Neuronal stem cell (in vitro differentiated cells): ENCODE measurements around the gene INPP5J.
"Not testable (repeated sequence)": the region's sequence is repeated elsewhere in the genome, so short reads cannot be mapped to it uniquely, and the experiment has no call there.

Experiments used
- DNase-seq: peaks from one replicate; pipeline ENCODE4 v3.0.0-alpha.2; 2013; ENCODE audit warnings: low spot score
- H2AFZ ChIP-seq: one replicate; pipeline ENCODE4 v1.6.1; 2013; ENCODE audit warnings: mild to moderate bottlenecking, low read length, inconsistent platforms
- H2AK5ac ChIP-seq: 2 replicates; pipeline ENCODE4 v1.6.1; 2013; ENCODE audit warnings: low read depth, mild to moderate bottlenecking, inconsistent platforms, low read length, moderate library complexity, mixed read lengths
- H2BK120ac ChIP-seq: 2 replicates; pipeline ENCODE4 v1.6.1; 2013; ENCODE audit warnings: low read depth, mild to moderate bottlenecking, inconsistent platforms, low read length, moderate library complexity, mixed read lengths
- H2BK12ac ChIP-seq: one replicate; pipeline ENCODE4 v1.6.1; 2013; ENCODE audit warnings: low read length, inconsistent platforms
- H2BK15ac ChIP-seq: 2 replicates; pipeline ENCODE4 v1.6.1; 2013; ENCODE audit warnings: mild to moderate bottlenecking, low read length, inconsistent platforms, mixed read lengths
- H2BK5ac ChIP-seq: one replicate; pipeline ENCODE4 v1.6.1; 2013; ENCODE audit warnings: inconsistent platforms, mild to moderate bottlenecking, low read length, moderate library complexity
- H3K14ac ChIP-seq: one replicate; pipeline ENCODE4 v1.6.1; 2013; ENCODE audit warnings: low read length, inconsistent platforms
- H3K18ac ChIP-seq: 2 replicates; pipeline ENCODE4 v1.6.1; 2013; ENCODE audit warnings: low read length, inconsistent platforms
- H3K23ac ChIP-seq: 2 replicates; pipeline ENCODE4 v1.6.1; 2013; ENCODE audit warnings: low read depth, mild to moderate bottlenecking, mixed read lengths, low read length, inconsistent platforms; ENCODE audit not compliant: poor library complexity
- H3K27ac ChIP-seq: replicated peaks from 3 replicates; pipeline ENCODE4 v1.5.1; 2013; ENCODE audit warnings: low read length, inconsistent platforms
- H3K27me3 ChIP-seq, 3 experiments: 2 replicates each; pipeline ENCODE4 v1.6.1; 2013; ENCODE audit warnings: low read length in 3 of 3, mild to moderate bottlenecking in 2 of 3, inconsistent platforms in 1 of 3, low read depth in 1 of 3, mixed read lengths in 1 of 3, moderate library complexity in 1 of 3; ENCODE audit not compliant: control insufficient read depth in 3 of 3, insufficient read depth in 3 of 3
- H3K36me3 ChIP-seq, 2 donors: replicated peaks in 1 of 2; 2 replicates each; pipeline ENCODE4 v1.6.1; 2013; ENCODE audit warnings: low read length in 2 of 2; ENCODE audit not compliant: control insufficient read depth in 2 of 2, insufficient read depth in 2 of 2
- H3K4ac ChIP-seq: 2 replicates; pipeline ENCODE4 v1.6.1; 2013; ENCODE audit warnings: inconsistent platforms, mild to moderate bottlenecking, low read length, moderate library complexity
- H3K4me1 ChIP-seq, 2 donors: 1 replicate in 1 of 2; 2 replicates in 1 of 2; pipeline ENCODE4 v1.6.1; 2013; ENCODE audit warnings: low read length in 2 of 2, low read depth in 1 of 2; ENCODE audit not compliant: control insufficient read depth in 2 of 2, insufficient read depth in 1 of 2
- H3K4me2 ChIP-seq: one replicate; pipeline ENCODE4 v1.6.1; 2013; ENCODE audit warnings: mild to moderate bottlenecking, low read length, inconsistent platforms; ENCODE audit not compliant: insufficient read depth, poor library complexity, severe bottlenecking
- H3K4me3 ChIP-seq, 2 donors: 2 replicates each; pipeline ENCODE4 v1.5.1; 2013; ENCODE audit warnings: low read length in 2 of 2, mild to moderate bottlenecking in 2 of 2, inconsistent platforms in 1 of 2, moderate library complexity in 1 of 2
- H3K79me1 ChIP-seq: one replicate; pipeline ENCODE4 v1.6.1; 2013; ENCODE audit warnings: low read depth, mild to moderate bottlenecking, inconsistent platforms, low read length, moderate library complexity
- H3K9ac ChIP-seq: one replicate; pipeline ENCODE4 v1.6.1; 2013; ENCODE audit warnings: mild to moderate bottlenecking, low read depth, low read length, inconsistent platforms; ENCODE audit not compliant: poor library complexity
- H3K9me3 ChIP-seq, 2 donors: replicated peaks in 1 of 2; 2 replicates each; pipeline versions ENCODE3 to v1.6.1; 2013; ENCODE audit warnings: low read length in 2 of 2, mild to moderate bottlenecking in 2 of 2, inconsistent platforms in 1 of 2, low read depth in 1 of 2, mixed read lengths in 1 of 2, moderate library complexity in 1 of 2; ENCODE audit not compliant: control insufficient read depth in 2 of 2, insufficient read depth in 1 of 2
- H4K8ac ChIP-seq: one replicate; pipeline ENCODE4 v1.6.1; 2013; ENCODE audit warnings: low read depth, mild to moderate bottlenecking, inconsistent platforms, low read length, moderate library complexity
- H4K91ac ChIP-seq: one replicate; pipeline ENCODE4 v1.6.1; 2013; ENCODE audit warnings: low read length, low read depth, mild to moderate bottlenecking, inconsistent platforms; ENCODE audit not compliant: poor library complexity
- WGBS, 2 donors: extraction: QIAGEN DNeasy Blood & Tissue Kit; methylation state at CpG; one replicate each; pipeline ENCODE4 v1.1.7; 2013; ENCODE audit warnings: missing lambda C conversion rate in 2 of 2, mixed read lengths in 1 of 2; ENCODE audit not compliant: insufficient read length in 2 of 2, insufficient replicate concordance in 1 of 2; ENCODE audit errors: extremely low coverage in 2 of 2; 5-methylcytosine and 5-hydroxymethylcytosine counted together

Gene INPP5J

GRCh38 chr22:31107894-31108218, 14.9 kb upstream of the INPP5J start:
- no CpG with 5 or more reads among the region's 5 CpGs for WGBS, 2 donors
- DNase-seq: no peak
- no peak overlapping the region for H2AK5ac ChIP-seq
- H3K9me3 ChIP-seq: no peaks in the 10 kb centered on the region
- peak overlapping the region; percentile 98 for H2AFZ ChIP-seq
- no peak overlapping the region for H3K9ac ChIP-seq
- no peaks in the 10 kb centered on the region for H3K79me1 ChIP-seq
- H3K4me3 ChIP-seq: peak overlapping the region; percentile 49 to 53
- H4K91ac ChIP-seq: no peak overlapping the region
- no peak overlapping the region for H2BK120ac ChIP-seq
- no peak overlapping the region for H3K4ac ChIP-seq
- no peak overlapping the region for H2BK5ac ChIP-seq
- H3K36me3 ChIP-seq: no peaks in the 10 kb centered on the region
- H4K8ac ChIP-seq: no peak overlapping the region
- H2BK12ac ChIP-seq: no peak overlapping the region
- H3K27ac ChIP-seq: peak overlapping the region; percentile 45
- H3K23ac ChIP-seq: no peak overlapping the region
- H3K4me1 ChIP-seq: peaks cover 0 to 7% of the 10 kb centered on the region in 2 donors
- no peak overlapping the region for H2BK15ac ChIP-seq
- no peak overlapping the region for H3K18ac ChIP-seq
- peak overlapping the region; percentile 77 for H3K4me2 ChIP-seq
- H3K14ac ChIP-seq: no peak overlapping the region
- peaks cover 0 to 23% (median 0%) of the 10 kb centered on the region in 3 experiments for H3K27me3 ChIP-seq

- not testable (repeated sequence) for H3K27ac ChIP-seq, H3K14ac ChIP-seq, H2BK12ac ChIP-seq, H3K27me3 ChIP-seq, DNase-seq, H3K4me1 ChIP-seq, H2BK120ac ChIP-seq, H3K4ac ChIP-seq, H3K36me3 ChIP-seq, H2BK5ac ChIP-seq, H3K9me3 ChIP-seq, H4K91ac ChIP-seq, H3K4me3 ChIP-seq, H3K18ac ChIP-seq, H2BK15ac ChIP-seq, H3K9ac ChIP-seq, H2AFZ ChIP-seq, H3K23ac ChIP-seq, H3K4me2 ChIP-seq, H4K8ac ChIP-seq, H2AK5ac ChIP-seq, H3K79me1 ChIP-seq
- no CpG with 5 or more reads among the region's 7 CpGs for WGBS, 2 donors
These were observed 10.1 kb upstream of the INPP5J start for GRCh38 chr22:31112547-31113091.

GRCh38 chr22:31118046-31118820, 4.5 kb upstream of the INPP5J start:
- no peak overlapping the region for H4K8ac ChIP-seq
- no peak overlapping the region for H2AK5ac ChIP-seq
- H2AFZ ChIP-seq: no peak overlapping the region
- H3K4ac ChIP-seq: no peak overlapping the region
- no CpG with 5 or more reads among the region's 3 CpGs for WGBS, 2 donors
- H3K18ac ChIP-seq: no peak overlapping the region
- no peak overlapping the region for H4K91ac ChIP-seq
- H3K79me1 ChIP-seq: no peaks in the 10 kb centered on the region
- no peak overlapping the region for H2BK12ac ChIP-seq
- H3K36me3 ChIP-seq: no peaks in the 10 kb centered on the region
- H3K27ac ChIP-seq: no peak overlapping the region
- no peak for DNase-seq
- H3K4me2 ChIP-seq: no peak overlapping the region
- no peak overlapping the region for H3K9ac ChIP-seq
- H2BK120ac ChIP-seq: no peak overlapping the region
- H3K23ac ChIP-seq: no peak overlapping the region
- no peak overlapping the region for H3K14ac ChIP-seq
- H3K4me1 ChIP-seq: peaks cover 0 to 6% of the 10 kb centered on the region in 2 donors
- no peak overlapping the region for H2BK15ac ChIP-seq
- no peak overlapping the region for H2BK5ac ChIP-seq
- peaks cover 0 to 26% (median 0%) of the 10 kb centered on the region in 3 experiments for H3K27me3 ChIP-seq
- H3K4me3 ChIP-seq: no peak overlapping the region
- H3K9me3 ChIP-seq: no peaks in the 10 kb centered on the region

- no peaks in the 10 kb centered on the region for H3K36me3 ChIP-seq
- no peak overlapping the region for H3K4me3 ChIP-seq
- H3K14ac ChIP-seq: no peak overlapping the region
- WGBS, 2 donors: no CpG with 5 or more reads among the region's 7 CpGs
- H3K9ac ChIP-seq: no peak overlapping the region
- H2BK12ac ChIP-seq: no peak overlapping the region
- H3K9me3 ChIP-seq: no peaks in the 10 kb centered on the region
- H2BK5ac ChIP-seq: no peak overlapping the region
- no peak overlapping the region for H3K27ac ChIP-seq
- no peak overlapping the region for H4K8ac ChIP-seq
- H2AK5ac ChIP-seq: no peak overlapping the region
- no peak overlapping the region for H3K4me2 ChIP-seq
- H2BK15ac ChIP-seq: no peak overlapping the region
- DNase-seq: no peak
- H3K27me3 ChIP-seq: peaks cover 0 to 26% (median 0%) of the 10 kb centered on the region in 3 experiments
- no peak overlapping the region for H3K23ac ChIP-seq
- peaks cover 2% of the 10 kb centered on the region for H3K79me1 ChIP-seq
- no peak overlapping the region for H3K18ac ChIP-seq
- peaks cover 0 to 11% of the 10 kb centered on the region in 2 donors for H3K4me1 ChIP-seq
- H2AFZ ChIP-seq: no peak overlapping the region
- no peak overlapping the region for H4K91ac ChIP-seq
- H3K4ac ChIP-seq: no peak overlapping the region
- H2BK120ac ChIP-seq: no peak overlapping the region
These were observed 3.6 kb upstream of the INPP5J start for GRCh38 chr22:31119026-31119717.
